K562 (cell line): ENCODE measurements around the gene FRMPD4. TPM values are rescaled to one million over a fixed set of nuclear protein-coding genes. Genes with fewer than 3 reads are reported as not detected.
A peak's percentile ranks its signal among the peaks of the same experiment; 100 is the strongest.

Experiments
- ATAC-seq: fragments of 200-7000 bp; cut with Tn5 transposase; 3 replicates; pipeline ENCODE4 v1.9.1; 2020; ENCODE audit warnings: moderate library complexity
- BruUV-seq: library from RNA; stranded (reverse); fragments of 400-500 nt; replicated peaks from 2 replicates; lab custom pipeline; 2021; lab: Mats Ljungman, UMichigan
- CTCF ChIA-PET: fragments of 300-600 bp; formaldehyde crosslinking; extraction: SDS; loops from one replicate; lab custom pipeline; 2021; ENCODE audit warnings: low intra/inter-chr PET ratio; lab: Yijun Ruan, JAX
- POLR2A ChIA-PET: fragments of 300-600, 350-650 bp; sonication (Branson Sonifier 250); formaldehyde crosslinking; extraction: SDS; loops from one replicate; lab custom pipeline; 2021; ENCODE audit warnings: antibody characterized with exemption, inconsistent platforms; lab: Yijun Ruan, JAX
- DNase-seq, 4 experiments: peaks; one replicate each; pipeline versions ENCODE4 v3.0.0 to v3.0.0-alpha.2; 2011 to 2018; ENCODE audit warnings: low spot score in 3 of 4, mixed read lengths in 3 of 4; ENCODE audit errors: extremely low read depth in 1 of 4
- FAIRE-seq: peaks from 2 replicates; lab custom pipeline; 2011; peaks lifted over from hg19 to GRCh38; lab: Jason Lieb, UNC
- H2AFZ ChIP-seq: 2 replicates; pipeline ENCODE4 v1.6.0; 2011; ENCODE audit warnings: low read depth, low read length, control low read depth, inconsistent platforms
- H3K27ac ChIP-seq: fragments of 200-600 bp; 3 replicates; pipeline ENCODE4 v1.8.0; 2011; ENCODE audit warnings: low read depth, mild to moderate bottlenecking, control low read depth, inconsistent platforms, low read length, moderate library complexity, mixed read lengths; ENCODE audit errors: extremely low read depth
- H3K27me3 ChIP-seq, 2 experiments: fragments of 300-600 bp in 1 of 2; 2 replicates in 1 of 2; 3 replicates in 1 of 2; pipeline versions ENCODE4 v1.6.0 to v1.8.0; 2011; ENCODE audit warnings: inconsistent platforms in 2 of 2, low read length in 2 of 2, mild to moderate bottlenecking in 1 of 2, mixed read lengths in 1 of 2, moderate library complexity in 1 of 2; ENCODE audit not compliant: control insufficient read depth in 2 of 2, insufficient read depth in 2 of 2
- H3K36me3 ChIP-seq: fragments of 300-600 bp; 3 replicates; pipeline ENCODE4 v1.8.0; 2011; ENCODE audit warnings: mild to moderate bottlenecking, low read length, inconsistent platforms; ENCODE audit not compliant: control insufficient read depth, insufficient read depth
- H3K4me1 ChIP-seq, 2 experiments: fragments of 200-600 bp in 1 of 2; replicated peaks in 1 of 2; 2 replicates in 1 of 2; 3 replicates in 1 of 2; pipeline versions ENCODE4 v1.5.1 to v1.8.0; 2011; ENCODE audit warnings: inconsistent platforms in 2 of 2, low read length in 2 of 2, mild to moderate bottlenecking in 1 of 2, mixed read lengths in 1 of 2, moderate library complexity in 1 of 2; ENCODE audit not compliant: control insufficient read depth in 2 of 2, insufficient read depth in 2 of 2
- H3K4me2 ChIP-seq: 2 replicates; pipeline ENCODE4 v1.6.1; 2011; ENCODE audit warnings: low read length, control low read depth, inconsistent platforms, mixed read lengths; ENCODE audit not compliant: insufficient read depth
- H3K4me3 ChIP-seq: fragments of 200-600 bp; sonication (generic), shearing (Covaris generic); 2 replicates; pipeline ENCODE4 v1.5.1; 2016; ENCODE audit warnings: control low read depth, inconsistent platforms
- H3K79me2 ChIP-seq: fragments of 200-600 bp; 3 replicates; pipeline ENCODE4 v1.8.0; 2011; ENCODE audit warnings: low read length, inconsistent platforms; ENCODE audit not compliant: control insufficient read depth, insufficient read depth
- H3K9ac ChIP-seq, 2 experiments: 2 replicates each; pipeline versions ENCODE4 v1.6.0 to v1.6.1; 2011; ENCODE audit warnings: low read depth in 2 of 2, low read length in 2 of 2, control low read depth in 1 of 2, inconsistent platforms in 1 of 2, mild to moderate bottlenecking in 1 of 2, mixed read lengths in 1 of 2; ENCODE audit not compliant: insufficient read depth in 1 of 2
- H3K9me1 ChIP-seq: one replicate; pipeline ENCODE4 v1.6.0; 2011; ENCODE audit warnings: inconsistent platforms, mild to moderate bottlenecking, low read length, moderate library complexity; ENCODE audit not compliant: control insufficient read depth, insufficient read depth
- H3K9me3 ChIP-seq: replicated peaks from 2 replicates; pipeline ENCODE4 v1.5.1; 2011; ENCODE audit warnings: low read depth, low read length, inconsistent platforms; ENCODE audit not compliant: control insufficient read depth, insufficient read depth
- H4K20me1 ChIP-seq: replicated peaks from 2 replicates; pipeline ENCODE4 v1.6.1; 2011; ENCODE audit warnings: low read length, inconsistent platforms, mixed read lengths; ENCODE audit not compliant: control insufficient read depth, insufficient read depth
- AFF4 ChIP-seq: sonication (generic); formaldehyde crosslinking; IDR thresholded peaks from 2 replicates; pipeline ENCODE4 v1.8.0; 2023; ENCODE audit warnings: mild to moderate bottlenecking, missing genetic modification reagents
- CEBPB ChIP-seq: fragments of 450-650 bp; IDR thresholded peaks from 2 replicates; pipeline ENCODE4 v1.6.1; 2016; ENCODE audit warnings: missing genetic modification characterization, missing compliant biosample characterization
- ELF1 ChIP-seq: fragments of 200-800 bp; sonication (Bioruptor generic); IDR thresholded peaks from 2 replicates; pipeline ENCODE4 v1.6.1; 2016; ENCODE audit warnings: missing genetic modification characterization, missing compliant biosample characterization
- HCFC1 ChIP-seq: IDR thresholded peaks from 2 replicates; pipeline ENCODE4 v1.6.1; 2012; ENCODE audit warnings: low read depth, low read length, improper control_type of control experiment
- UBTF ChIP-seq, 2 experiments: IDR thresholded peaks; 2 replicates each; pipeline ENCODE4 v1.6.1; 2012; ENCODE audit warnings: improper control_type of control experiment in 2 of 2, low read depth in 2 of 2, low read length in 2 of 2, borderline replicate concordance in 1 of 2
- ZNF436 ChIP-seq: fragments of 250-450, 450-650 bp; sonication (Bioruptor Pico); formaldehyde crosslinking; IDR thresholded peaks from 2 replicates; pipeline ENCODE4 v1.7.0; 2020; ENCODE audit warnings: mild to moderate bottlenecking
- WGBS: fragments of 100-300 bp; shearing (Covaris generic); methylation state at CpG from one replicate; pipeline ENCODE4 v1.1.6; 2016; ENCODE audit warnings: low coverage, mixed read lengths; ENCODE audit not compliant: insufficient coverage; ENCODE audit errors: missing lambda C conversion rate; 5-methylcytosine and 5-hydroxymethylcytosine counted together
- in situ Hi-C: fragments of 300-500 bp; cut with MboI; formaldehyde crosslinking; loops from 4 replicates; pipeline ENCODE4 v1.15.0; 2018; ENCODE audit warnings: inconsistent platforms, mixed read lengths
- intact Hi-C: fragments of 100-400 bp; cut with micrococcal nuclease; formaldehyde crosslinking; loops from 2 replicates; pipeline ENCODE4 v1.14.2; 2022
- polyA plus RNA-seq, 8 experiments: library from polyadenylated mRNA; depleted of rRNA in 4 of 8; stranded (reverse) in 5 of 8; unstranded in 3 of 8; fragments of >200 nt; fragmentation: Nextera tagmentation in 2 of 8; fragmentation: Illumina TruSeq in 1 of 8; extraction: Ambion mirVana in 2 of 8; extraction: Trizol in 1 of 8; gene quantifications; 2 replicates each; pipeline versions ENCODE4 v1.2.1 to v1.2.3, GENCODE V29; 2011 to 2014; ENCODE audit warnings: inconsistent platforms in 1 of 8, missing spikeins in 1 of 8
- total RNA-seq, 7 experiments: library from RNA; depleted of rRNA in 6 of 7; stranded (reverse); fragments of >200 nt in 6 of 7; fragmentation: Illumina TruSeq in 2 of 7; extraction: Trizol in 2 of 7; gene quantifications; 2 replicates each; pipeline versions ENCODE4 v1.2.1 to v1.2.3, GENCODE V29; 2011 to 2021; ENCODE audit warnings: low replicate concordance in 1 of 7

Gene FRMPD4
- total and polyA plus RNA-seq, 9 of the 15 experiments (the other 6 are each of a cell fraction or from before 2014, with no cell fraction given): not detected

- H3K27ac ChIP-seq: no peak overlapping the region
- POLR2A ChIA-PET: no interaction called here
- H3K4me3 ChIP-seq: no peak overlapping the region
- ATAC-seq (no peak), FAIRE-seq (no peak), DNase-seq (no peak)
- CTCF ChIA-PET: no interaction called here
- in situ Hi-C loops: no loop called here
- no peaks in the 10 kb centered on the region for H4K20me1 ChIP-seq
- no peaks in the 10 kb centered on the region for H3K4me1 ChIP-seq
- no peak overlapping the region for H3K9ac ChIP-seq
- no peaks in the 10 kb centered on the region for H3K27me3 ChIP-seq
- BruUV-seq: no TSS peak
- 2% methylated on average over 8 of the region's 11 CpGs for WGBS
- no peak overlapping the region for H3K4me2 ChIP-seq
- no peak overlapping the region for H2AFZ ChIP-seq
- no peaks in the 10 kb centered on the region for H3K9me1 ChIP-seq
- no peaks in the 10 kb centered on the region for H3K36me3 ChIP-seq
- intact Hi-C loops: no loop called here
- H3K9me3 ChIP-seq: no peaks in the 10 kb centered on the region
- no peaks in the 10 kb centered on the region for H3K79me2 ChIP-seq
- no peak for TF ChIP-seq UBTF (IDR thresholded peaks at IDR 0.05; ENCODE audit: borderline replicate concordance in 1 of 2, low read depth in 2 of 2, low read length in 2 of 2)
- TF ChIP-seq AFF4 (CRISPR knock-in tag): no peak
- 0 out of 2 replicates have a peak, but pooled peaks have one; percentile 25 for TF ChIP-seq CEBPB (tag)
- TF ChIP-seq ZNF436 (CRISPR knock-in tag): no peak
- no peak for TF ChIP-seq ELF1
- no peak for TF ChIP-seq HCFC1
Measured at GRCh38 chrX:12367254-12367653, 229.0 kb downstream of the FRMPD4 start.
